ENCODE data around the gene THG1L.

Gene THG1L

DNA sequence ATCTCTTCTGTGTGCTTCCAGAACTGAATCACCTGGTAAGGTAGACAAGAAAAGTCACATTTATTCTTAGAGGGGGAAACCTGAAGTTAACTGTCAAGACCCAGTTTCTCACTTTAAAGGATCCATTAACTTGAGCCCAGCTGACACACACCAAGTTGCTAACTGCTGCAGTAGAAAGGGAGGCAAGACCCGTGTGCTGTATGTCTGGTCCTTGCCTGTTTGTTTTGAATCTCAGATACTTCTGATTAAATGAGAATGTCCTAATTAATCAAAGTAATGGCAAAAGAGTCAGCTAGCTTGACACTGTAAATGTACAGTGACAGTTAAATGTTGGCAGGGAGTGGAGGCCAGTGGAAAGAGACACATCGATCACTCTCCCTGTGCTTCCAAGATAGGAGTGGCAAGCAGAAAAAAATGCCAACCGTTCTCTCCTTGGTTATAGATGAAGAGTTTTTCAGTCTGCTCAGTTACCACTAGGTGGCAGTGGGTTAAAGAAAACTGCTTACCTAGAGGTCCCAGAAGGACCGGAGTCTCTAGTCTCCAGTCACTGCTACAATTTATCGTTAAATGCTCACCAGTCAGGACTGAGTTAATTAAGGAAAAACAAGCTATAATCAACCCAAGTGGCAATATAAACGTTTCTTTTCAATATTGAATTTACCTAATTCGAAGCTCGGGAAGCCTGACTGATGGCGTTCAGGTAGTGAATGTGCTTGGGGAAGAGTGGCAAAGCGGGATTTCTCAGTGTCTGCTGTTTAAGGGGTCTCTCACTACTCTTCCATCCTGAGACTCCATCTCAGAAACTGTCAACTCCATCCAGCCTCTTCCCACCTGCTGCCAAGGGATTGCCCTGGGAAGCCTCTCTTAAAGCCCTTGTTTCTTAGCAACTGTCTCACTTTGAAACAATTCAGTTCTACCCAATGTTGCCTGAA is 30.7 kb downstream of the THG1L start:
- peak; percentile 20 for DNase-seq

GRCh38 chr5:157764531-157764930 is 33.3 kb downstream of the THG1L start:
- DNase-seq: no peak

DNA sequence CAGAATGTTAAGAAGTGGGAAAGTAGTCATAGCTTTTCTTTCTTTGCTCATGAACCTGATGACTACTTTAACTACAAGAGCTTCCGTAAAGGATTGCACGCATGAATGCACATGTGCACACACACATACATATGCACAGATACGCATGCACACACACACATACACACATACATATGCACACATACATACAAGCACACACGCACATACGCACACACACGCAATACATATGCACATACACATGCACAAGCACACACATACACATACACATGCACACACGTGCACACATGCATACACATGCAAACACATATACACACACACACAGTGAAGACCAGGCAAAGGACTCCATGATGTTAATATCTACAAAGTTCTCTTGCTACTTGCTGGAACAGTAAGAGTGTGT is 35.2 kb downstream of the THG1L start:
- DNase-seq: no peak

DNA sequence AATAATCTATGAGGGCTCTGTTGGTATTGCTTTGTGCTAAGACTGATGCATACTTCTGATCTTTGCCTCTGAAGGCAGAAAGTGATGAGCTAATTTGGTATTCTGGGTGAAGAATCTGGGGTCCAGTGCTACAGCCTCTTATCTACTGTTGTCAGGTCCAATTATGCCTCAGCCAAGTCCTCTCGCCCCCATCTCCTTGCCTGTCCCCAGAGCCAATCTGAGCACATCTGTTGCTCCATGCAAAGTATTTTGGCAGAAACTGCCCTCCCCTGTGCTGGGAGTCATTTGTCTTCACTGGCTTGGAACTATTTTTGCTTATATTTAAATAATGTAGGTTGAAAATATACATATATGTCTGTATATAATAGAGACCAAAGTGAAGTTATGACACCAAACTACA is 35.7 kb downstream of the THG1L start:
- DNase-seq: no peak

DNA sequence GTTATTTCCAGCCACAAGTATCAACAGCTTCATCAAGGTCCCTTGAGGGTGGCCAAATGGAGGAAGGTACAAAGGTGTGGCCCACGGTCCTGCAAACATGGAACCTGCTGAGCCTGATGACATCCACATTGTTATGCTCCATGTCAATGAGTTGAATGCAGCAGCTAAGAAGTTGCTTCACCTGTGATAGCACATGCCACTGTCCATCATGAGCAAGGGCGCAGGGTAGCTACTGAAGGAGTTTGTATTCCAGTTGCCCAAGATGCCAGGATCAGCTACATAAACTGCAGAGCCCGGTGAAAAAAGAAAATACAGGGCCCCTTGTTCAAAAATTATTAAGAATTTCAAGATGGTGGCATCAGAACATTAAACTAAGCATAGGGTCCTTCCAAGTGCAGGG is 36.5 kb downstream of the THG1L start:
- no peak for DNase-seq

- no peak for DNase-seq
Measured at GRCh38 chr5:157770665-157771064, 39.4 kb downstream of the THG1L start.

DNA sequence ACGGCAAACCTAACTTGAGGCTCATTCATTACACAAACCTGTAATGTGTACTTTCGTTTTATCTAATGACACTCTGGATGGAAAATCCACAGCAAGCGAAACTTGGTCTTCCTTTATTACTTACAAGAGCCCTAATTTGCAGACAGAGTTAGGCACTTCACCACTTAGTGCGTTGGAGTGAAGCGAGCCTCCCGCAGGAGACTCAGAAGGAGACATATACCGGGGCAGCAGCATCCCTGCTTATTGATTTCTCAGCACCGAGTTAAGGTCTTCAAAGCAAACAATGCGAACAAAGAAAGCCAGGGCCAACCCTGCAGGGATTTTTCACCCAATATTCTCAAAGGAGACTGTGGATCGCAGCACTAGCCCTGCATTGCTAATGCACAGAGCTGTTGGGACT is 40.9 kb downstream of the THG1L start:
- no peak for DNase-seq

DNA sequence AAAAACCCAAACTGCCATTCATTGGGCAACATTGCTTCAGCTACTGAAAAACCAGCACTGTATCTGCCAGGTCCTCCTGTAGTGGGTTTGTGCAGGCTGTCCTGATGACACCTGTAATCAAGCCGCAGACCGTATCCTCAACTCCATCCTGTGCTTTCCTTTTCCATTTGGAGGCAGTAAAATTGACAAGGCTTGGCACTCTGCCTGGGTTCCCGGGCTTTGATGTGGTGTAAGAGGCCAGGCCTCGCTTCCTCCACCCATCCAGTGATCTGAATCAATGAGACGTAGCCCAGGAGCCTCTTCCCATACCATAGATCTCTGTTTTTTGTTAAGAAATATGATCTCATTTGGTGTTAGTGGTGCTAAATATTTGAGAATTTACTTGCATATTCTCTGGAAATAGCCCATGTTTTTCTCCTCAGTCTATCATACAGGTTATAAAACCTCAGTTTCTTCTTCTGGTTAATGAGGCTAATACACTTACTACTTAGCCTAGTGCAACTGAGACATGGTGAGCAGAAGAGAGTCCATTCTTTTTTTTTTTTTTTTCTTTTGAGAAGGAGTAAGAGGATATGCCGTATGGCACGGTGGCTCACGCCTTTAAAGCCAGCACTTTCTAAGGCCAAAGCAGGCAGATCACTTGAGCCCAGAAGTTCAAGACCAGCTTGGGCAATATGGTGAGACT is 47.0 kb downstream of the THG1L start:
- DNase-seq: no peak

DNA sequence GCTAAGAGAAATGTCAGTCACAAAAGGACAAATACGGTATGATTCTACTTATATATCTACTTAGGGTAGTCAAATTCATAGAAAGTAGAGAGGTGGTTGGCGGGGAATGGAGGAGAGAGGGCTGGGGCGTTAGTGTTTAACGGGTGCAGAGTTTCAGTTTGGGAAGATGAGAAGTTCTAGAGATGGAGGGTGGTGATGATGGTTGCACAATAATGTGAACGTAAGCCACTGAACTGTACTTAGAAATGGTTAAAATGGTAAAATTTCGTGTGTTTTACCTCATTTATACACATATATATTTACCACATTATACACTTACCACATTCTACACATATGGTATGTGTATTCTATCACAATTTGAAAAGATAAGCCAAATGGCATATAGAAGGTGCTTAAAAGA is 48.0 kb downstream of the THG1L start:
- no peak for DNase-seq

- no peak for DNase-seq
Measured at GRCh38 chr5:157785801-157786200, 54.6 kb downstream of the THG1L start.
